ES-I3 (cell line): Measurements from ENCODE around the gene SLC6A1.

Experiments used
- H3K36me3 ChIP-seq: 2 replicates; pipeline ENCODE4 v1.6.1; 2013; ENCODE audit warnings: mild to moderate bottlenecking, low read length, control low read depth, moderate library complexity; ENCODE audit not compliant: insufficient read depth
- H3K4me1 ChIP-seq: 2 replicates; pipeline ENCODE4 v1.6.1; 2013; ENCODE audit warnings: mild to moderate bottlenecking, control low read depth, low read length; ENCODE audit not compliant: insufficient read depth
- H3K9ac ChIP-seq: 2 replicates; pipeline ENCODE4 v1.6.1; 2013; ENCODE audit warnings: low read depth, mild to moderate bottlenecking, low read length, moderate library complexity
- H3K9me3 ChIP-seq: 2 replicates; pipeline ENCODE4 v1.6.1; 2013; ENCODE audit warnings: mild to moderate bottlenecking, low read length, moderate library complexity; ENCODE audit not compliant: control insufficient read depth, insufficient read depth

Gene SLC6A1

DNA sequence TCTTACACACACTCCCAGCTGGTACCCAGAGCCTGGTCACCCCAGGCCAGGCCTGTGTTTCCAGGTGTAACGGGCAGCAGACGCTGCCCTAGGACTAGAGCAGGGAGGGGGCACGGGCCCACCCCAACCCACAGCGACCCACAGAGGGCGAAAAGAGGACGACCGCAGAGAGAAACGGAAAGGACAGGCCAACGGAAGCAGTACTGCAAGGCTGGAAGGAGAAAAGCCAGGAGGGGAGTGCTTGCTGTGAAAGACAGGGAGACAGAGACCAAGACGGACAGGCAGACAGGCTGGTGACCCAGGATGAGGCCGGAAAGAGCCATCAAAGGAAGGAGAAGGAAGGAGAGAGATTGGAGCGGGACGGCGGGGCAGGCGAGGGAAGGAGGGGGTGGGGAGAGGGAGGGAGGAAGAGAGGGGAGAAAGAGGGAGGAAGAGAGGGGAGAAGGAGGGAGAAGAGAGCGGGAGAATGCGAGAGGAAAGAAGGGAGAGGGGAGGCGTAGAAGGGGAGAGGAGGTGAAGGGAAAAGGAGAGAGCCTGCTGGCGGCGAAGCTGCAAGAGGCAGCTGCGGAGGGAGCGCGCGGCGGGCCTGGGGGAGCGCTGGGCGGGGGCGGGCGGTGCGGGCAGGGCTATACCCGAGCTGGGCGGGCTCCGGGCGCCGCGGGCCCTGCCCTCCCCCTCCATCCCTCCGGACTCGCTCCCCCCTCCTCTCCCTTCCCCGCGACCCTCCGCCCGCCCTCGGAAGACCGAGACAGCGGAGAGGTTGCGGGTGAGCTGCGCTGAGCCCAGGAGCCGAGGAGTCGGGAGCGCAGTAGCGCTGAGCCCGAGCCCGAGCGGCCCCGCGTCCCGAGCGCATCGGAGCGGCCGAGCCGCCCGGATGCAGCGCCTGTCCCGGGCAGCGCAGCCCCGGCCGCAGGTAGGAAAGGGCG, at the start of gene SLC6A1:
SLC6A1 (plus strand) TSS at position 732 of the 926 bp plus-strand sequence. CDS start 24,464 bp downstream, outside the sequence.
- H3K4me1 ChIP-seq, result peaks cover 3% of the 10 kb centered on the region; the same call in 1 of the 2 replicates
- no peaks in the 10 kb centered on the region for H3K9me3 ChIP-seq
- H3K9ac ChIP-seq, result peak within 1 kb of the TSS; percentile 55; the same call in 1 of the 2 replicates
- no peaks in the 10 kb centered on the region for H3K36me3 ChIP-seq

DNA sequence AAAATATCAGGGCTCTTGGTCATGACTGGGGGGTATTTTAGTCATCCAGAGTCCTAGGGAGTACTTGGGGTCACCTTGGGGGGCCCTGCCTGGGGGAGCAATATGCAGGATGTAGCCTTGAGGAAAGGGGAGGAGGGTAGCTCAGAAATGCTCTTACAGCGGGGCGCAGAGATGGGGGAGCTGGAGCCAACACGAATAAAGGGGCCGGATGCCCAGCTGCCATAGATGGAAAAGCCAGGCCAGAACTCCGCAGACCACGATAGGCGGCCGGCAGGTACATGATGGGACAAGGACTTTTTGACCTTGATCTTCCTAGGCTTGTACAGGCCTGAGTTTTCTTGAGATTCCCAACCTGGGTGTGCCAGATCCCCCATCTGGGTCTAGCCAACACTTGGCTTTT, 47.7 kb upstream of the SLC6A1 start:
- H3K36me3 ChIP-seq, result no peaks in the 10 kb centered on the region
- no peaks in the 10 kb centered on the region for H3K4me1 ChIP-seq
- H3K9me3 ChIP-seq, result peaks cover 5% of the 10 kb centered on the region; the same call in 1 of the 2 replicates
- H3K9ac ChIP-seq, result no peak overlapping the region

DNA sequence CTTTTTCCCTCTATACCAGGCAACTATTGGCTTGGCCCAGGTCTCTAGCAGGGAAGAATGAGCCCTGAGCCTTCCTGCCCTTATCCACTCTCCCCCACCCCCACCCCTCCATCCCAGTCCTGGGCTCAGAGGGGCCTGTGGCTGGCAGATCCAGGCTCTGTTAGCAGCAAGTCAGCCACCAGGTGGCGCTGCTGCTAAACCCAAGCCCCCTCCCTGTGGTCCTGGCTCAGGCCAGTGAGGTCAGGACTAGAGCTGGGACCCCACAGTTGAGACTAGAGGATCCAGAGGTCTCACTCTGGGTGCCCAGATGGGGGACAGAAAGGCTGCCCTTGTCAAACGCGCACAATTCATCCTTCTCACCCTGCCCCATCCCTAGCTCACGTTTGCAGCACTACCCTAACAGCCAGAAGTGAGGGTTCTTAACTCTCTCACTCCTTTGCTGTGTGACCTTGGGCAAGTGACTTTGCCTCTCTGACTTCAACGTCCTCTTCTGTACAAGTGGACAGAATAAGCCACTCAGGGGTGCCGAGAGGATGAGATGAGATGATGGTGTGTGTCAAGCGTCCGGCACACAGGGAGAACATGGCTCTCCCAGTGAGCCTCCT, 46.8 kb upstream of the SLC6A1 start:
- Histone ChIP-seq H3K4me1 (no peaks in the 10 kb centered on the region), H3K36me3 (no peaks in the 10 kb centered on the region), H3K9ac (no peak overlapping the region)

DNA sequence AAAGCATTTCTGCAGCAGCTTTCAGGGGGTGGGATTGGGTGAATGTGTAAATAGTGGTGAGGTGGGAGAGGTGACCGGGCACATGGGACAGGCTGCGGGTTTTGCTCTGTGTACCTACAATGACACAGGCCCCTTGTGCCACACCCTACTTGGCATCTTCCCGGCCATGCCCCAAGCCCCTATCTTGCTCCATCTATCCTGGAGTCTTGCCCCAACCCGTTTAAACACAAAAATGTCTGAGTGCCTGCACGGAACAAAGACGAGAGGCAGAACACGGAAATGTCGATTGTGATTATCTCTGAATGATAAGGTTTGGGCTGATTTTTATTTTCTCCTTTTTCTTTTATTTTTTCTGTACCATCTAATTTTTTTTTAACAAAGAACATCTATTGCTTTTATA, 46.0 kb upstream of the SLC6A1 start:
- Histone ChIP-seq H3K36me3 (no peaks in the 10 kb centered on the region), H3K9me3 (peaks cover 5% of the 10 kb centered on the region; the same call in 1 of the 2 replicates), H3K9ac (no peak overlapping the region), H3K4me1 (peaks cover 3% of the 10 kb centered on the region; the same call in 1 of the 2 replicates)

More for the DNA sequence above, 46.8 kb upstream of the SLC6A1 start:
- peaks cover 5% of the 10 kb centered on the region; the same call in 1 of the 2 replicates for H3K9me3 ChIP-seq

DNA sequence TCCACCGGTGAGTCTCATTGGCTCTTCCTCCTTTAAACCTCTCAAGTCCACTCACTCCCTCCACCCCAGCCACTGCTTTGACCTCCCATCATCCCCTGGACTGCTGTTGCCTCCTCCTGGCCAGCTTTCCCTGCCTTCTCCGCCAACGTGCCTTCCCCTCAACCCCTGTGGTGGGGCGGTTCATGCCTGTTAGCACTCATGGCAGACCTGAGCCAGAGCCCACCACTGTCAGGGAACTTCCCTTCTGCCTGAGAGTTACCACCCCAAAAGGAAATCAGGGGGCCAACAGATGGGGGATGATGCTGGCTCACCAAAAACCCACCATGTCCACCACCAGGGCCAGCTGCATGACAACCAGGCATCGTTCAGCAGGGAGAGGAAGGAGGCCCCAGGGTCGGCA, 44.2 kb upstream of the SLC6A1 start:
- Histone ChIP-seq H3K9me3 (no peaks in the 10 kb centered on the region), H3K36me3 (no peaks in the 10 kb centered on the region), H3K4me1 (peaks cover 3% of the 10 kb centered on the region; the same call in 1 of the 2 replicates), H3K9ac (no peak overlapping the region)

DNA sequence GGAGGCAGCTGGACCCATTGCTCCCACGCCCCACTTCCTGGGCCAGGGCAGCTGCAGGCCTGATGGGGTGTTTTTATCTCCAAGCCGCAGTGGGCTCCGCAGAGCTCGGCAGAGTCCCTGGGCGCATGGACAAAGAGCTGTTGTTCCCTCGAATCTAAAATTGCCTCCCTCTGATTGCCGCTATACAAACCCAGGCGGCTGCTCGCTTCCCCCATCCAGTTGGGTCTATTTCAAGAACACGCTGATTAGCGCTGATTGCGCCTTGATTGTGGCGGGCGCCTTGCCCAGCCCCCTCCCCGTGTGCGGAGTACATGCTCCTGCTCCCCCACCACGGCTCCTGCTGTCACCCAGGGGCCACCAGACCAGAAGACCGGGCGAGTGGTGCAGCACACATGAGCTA, 43.4 kb upstream of the SLC6A1 start:
- peaks cover 3% of the 10 kb centered on the region; the same call in 1 of the 2 replicates for H3K4me1 ChIP-seq
- no peaks in the 10 kb centered on the region for H3K36me3 ChIP-seq
- H3K9me3 ChIP-seq, result no peaks in the 10 kb centered on the region
- H3K9ac ChIP-seq, result no peak overlapping the region

DNA sequence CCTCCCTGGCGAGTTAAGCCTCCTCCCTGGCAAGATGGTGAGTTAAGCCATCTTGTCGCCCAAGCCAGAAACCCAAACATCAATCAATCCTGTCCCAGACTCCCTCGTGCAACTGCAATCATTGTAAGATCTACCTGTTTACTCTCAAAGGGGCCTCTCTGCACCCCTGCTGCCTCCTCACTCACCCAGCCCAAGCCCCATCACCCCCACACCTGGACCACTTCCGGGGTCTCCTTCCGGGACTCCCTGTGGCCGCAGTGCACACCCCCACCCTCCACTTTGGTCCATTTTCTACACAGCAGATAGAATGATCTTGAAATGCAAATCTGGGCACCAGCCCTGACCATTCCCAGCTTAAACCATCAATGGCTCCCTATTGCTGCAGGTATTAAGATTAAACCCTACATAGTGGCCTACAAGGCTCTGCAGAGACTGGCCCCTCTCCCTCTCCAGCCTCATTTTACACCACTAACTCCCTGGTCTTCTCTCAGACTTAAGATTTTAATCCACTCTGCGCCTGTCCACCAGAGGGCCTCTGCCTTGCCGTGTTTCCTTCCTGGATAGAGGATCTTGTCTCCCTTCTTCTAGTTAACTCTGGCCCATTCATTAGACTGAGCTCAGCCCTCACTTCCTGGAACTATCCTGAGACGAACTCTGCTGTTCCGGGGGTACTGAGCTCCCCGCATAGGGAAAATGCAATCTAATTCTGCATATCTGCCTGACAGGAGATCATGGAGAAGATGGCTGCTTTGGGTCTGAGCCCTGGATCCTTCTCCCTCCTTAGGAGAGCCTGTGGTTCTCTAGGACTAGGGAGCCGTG, 41.9 kb upstream of the SLC6A1 start:
- peaks cover 3% of the 10 kb centered on the region; the same call in 1 of the 2 replicates for H3K4me1 ChIP-seq
- H3K9ac ChIP-seq, result no peak overlapping the region
- no peaks in the 10 kb centered on the region for H3K9me3 ChIP-seq
- no peaks in the 10 kb centered on the region for H3K36me3 ChIP-seq

DNA sequence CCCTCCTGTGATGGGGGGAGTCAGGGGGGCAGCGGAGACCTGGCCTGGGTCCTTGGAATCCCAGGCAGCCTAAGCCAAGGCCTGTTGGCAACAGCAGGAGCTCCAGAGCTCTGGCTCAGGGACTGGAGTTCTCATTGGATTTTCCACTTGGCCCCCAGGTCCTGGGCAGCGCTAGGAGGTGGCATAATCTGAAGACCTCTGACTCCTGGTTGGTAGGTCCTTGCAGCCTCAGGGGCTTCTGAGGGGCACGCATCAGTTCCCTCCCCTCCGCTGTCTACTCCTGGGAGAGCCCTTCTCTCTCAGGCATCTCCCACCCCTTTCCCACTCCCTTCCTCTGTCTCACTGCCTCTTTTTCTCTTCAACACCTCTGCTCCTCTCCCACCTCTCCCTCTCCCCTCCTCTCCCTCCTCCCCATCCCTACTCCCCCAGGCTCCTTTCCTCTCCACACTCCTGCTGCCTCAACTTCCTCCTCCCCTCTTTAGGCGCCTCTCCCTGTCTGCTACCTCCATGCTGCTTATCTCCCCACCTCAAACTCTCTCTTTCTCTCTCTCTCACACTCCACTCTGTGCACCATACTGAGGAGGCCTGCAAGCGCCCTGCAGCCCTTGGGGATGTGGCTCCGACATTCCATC, 41.1 kb upstream of the SLC6A1 start:
- Histone ChIP-seq H3K9ac (no peak overlapping the region), H3K36me3 (no peaks in the 10 kb centered on the region)

DNA sequence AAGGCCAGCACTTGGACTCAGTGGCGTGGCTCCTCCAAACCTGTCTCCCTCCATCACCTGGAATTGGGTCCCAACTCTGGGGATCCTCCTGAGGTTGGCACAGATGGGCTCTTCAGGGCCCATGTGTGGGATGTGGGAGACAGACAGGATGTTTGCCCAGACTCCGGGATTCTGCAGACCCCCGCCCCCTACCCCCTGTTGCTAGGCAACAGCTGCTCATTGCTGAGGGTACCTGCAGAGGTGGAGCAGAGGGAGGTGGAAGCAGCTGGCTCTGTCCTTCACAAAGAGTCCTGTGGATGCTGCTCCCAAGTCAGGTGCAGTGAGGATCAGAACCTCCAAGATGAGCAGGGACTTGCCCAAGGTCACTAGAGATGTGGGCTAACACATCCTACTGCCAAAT, 40.0 kb upstream of the SLC6A1 start:
- Histone ChIP-seq H3K36me3 (no peaks in the 10 kb centered on the region), H3K4me1 (peaks cover 3% of the 10 kb centered on the region; the same call in 1 of the 2 replicates), H3K9me3 (no peaks in the 10 kb centered on the region), H3K9ac (no peak overlapping the region)

More for the DNA sequence above, 41.1 kb upstream of the SLC6A1 start:
- Histone ChIP-seq H3K9me3 (no peaks in the 10 kb centered on the region), H3K4me1 (peaks cover 3% of the 10 kb centered on the region; the same call in 1 of the 2 replicates)

DNA sequence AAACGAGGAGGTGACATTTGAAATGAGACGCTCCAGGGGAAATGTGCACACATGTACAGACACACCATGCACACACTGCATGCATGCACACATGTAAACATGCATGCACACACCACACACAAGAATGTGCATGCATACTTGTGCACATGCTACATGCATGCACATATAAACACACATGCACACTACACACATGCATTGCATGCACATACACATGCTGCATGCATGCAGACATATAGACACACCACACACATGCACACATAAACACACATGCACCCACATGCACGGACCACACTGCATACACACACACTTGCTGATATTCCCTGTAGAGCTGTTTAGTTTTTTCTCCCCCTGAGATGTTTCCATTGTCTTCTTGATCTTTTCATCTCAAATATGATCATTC, 37.8 kb upstream of the SLC6A1 start:
- Histone ChIP-seq H3K4me1 (peaks cover 3% of the 10 kb centered on the region; the same call in 1 of the 2 replicates), H3K9me3 (no peaks in the 10 kb centered on the region)

DNA sequence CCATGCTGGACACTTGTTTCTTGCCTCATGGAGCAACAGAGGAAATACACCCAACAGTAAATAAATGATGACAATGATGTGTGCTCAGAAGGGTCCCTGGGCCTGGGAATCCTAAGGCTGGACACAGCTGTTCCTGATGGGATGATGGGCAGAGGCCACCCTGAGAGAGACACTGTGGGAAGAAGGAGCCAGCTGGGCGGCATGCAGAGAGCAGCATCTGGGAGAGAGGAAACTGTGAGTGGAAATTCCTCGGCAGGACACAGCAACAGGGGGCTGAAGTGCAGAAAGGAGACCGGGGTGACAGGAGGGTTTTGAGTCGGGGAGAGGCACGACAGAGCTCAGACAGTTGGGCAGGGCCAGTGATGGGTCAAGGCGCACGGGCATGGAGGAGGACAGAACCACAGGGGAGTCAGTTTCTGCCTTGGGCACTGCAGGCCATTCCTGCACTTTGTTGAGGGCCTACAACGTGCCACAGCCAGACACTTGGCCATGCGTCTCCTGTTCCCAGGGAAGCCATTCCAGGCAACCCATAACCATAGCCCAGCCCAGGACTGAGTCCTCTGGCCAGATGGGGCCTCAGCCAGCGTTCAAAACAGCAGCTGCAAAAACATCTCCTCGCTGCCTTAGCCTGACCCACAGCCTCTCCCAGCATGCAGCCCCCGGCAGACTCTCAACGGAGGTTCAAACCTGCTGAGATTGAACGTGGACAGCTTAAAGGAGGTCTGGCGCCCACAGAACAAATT, 36.7 kb upstream of the SLC6A1 start:
- H3K36me3 ChIP-seq, result no peaks in the 10 kb centered on the region
- no peaks in the 10 kb centered on the region for H3K9me3 ChIP-seq
- H3K4me1 ChIP-seq, result peaks cover 3% of the 10 kb centered on the region; the same call in 1 of the 2 replicates
- no peak overlapping the region for H3K9ac ChIP-seq

More for the DNA sequence above, 37.8 kb upstream of the SLC6A1 start:
- Histone ChIP-seq H3K9ac (no peak overlapping the region), H3K36me3 (no peaks in the 10 kb centered on the region)

DNA sequence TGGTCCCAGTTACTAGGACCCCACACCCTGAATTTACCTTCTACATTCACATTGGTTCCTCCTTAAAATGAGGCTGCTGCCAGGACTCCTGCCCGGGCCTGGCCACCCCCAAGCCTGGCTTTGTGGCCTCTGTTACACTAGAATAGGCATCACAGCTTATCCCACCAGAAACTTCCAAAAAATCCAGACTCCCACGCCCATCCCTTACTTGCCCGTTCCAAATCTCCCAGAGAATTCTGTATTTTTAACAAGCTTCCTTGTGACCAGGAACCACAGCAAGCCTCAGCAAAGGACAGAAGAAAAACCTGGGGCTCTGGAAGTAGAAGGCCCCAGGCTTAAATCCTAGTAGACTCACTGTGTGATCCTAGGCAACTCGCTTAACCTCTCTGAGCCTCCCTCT, 36.0 kb upstream of the SLC6A1 start:
- Histone ChIP-seq H3K9ac (no peak overlapping the region), H3K4me1 (no peaks in the 10 kb centered on the region), H3K9me3 (no peaks in the 10 kb centered on the region), H3K36me3 (no peaks in the 10 kb centered on the region)

DNA sequence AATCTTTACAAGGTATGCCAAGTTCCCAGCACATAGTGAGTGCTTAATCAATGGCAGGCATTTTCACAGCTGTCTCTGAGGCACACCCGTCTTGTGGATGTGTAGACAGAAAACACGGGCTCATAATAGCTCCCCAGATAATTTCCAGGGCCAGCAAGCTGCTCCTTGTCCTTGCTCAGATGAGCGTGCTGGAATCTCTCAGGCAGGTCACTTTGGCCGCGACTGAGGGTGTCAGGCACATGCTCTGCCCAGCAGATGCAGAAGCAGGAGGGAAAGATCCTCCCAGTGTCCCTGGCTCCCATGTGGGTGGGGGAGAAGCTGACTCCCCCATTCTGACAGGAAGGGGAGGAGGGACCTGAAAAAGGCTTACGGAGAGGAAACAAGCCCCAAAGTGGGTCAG, 35.6 kb upstream of the SLC6A1 start:
- Histone ChIP-seq H3K9ac (no peak overlapping the region), H3K4me1 (no peaks in the 10 kb centered on the region), H3K9me3 (no peaks in the 10 kb centered on the region), H3K36me3 (no peaks in the 10 kb centered on the region)
